Astrocyte of the cerebellum (primary cell): ENCODE data around the gene MESD.
"Not testable (repeated sequence)": the region's sequence is repeated elsewhere in the genome, so short reads cannot be mapped to it uniquely, and the experiment has no call there.

ENCODE experiments used
- DNase-seq: peaks from one replicate; pipeline ENCODE4 v3.0.0-alpha.2; 2011; ENCODE audit warnings: low read depth
- H3K4me3 ChIP-seq: 2 replicates; pipeline ENCODE4 v1.5.1; 2011; ENCODE audit warnings: mild to moderate bottlenecking, low read depth, low read length, moderate library complexity
- CTCF ChIP-seq: IDR thresholded peaks from 2 replicates; pipeline ENCODE4 v1.5.1; 2012; ENCODE audit warnings: low read length, low read depth, moderate library complexity, mild to moderate bottlenecking; ENCODE audit errors: missing control alignments
- in situ Hi-C: cut with HindIII; loops from 2 replicates; pipeline ENCODE4 v1.10.0; 2017; ENCODE audit warnings: low sequenced_read_pairs

The MESD gene

GRCh38 chr15:80970658-80971057 lies 19.0 kb downstream of the MESD start:
- H3K4me3 ChIP-seq, result no peak overlapping the region
- in situ Hi-C loops, result no loop called here
- DNase-seq, result no peak
- no peak for TF ChIP-seq CTCF

- no peak overlapping the region for H3K4me3 ChIP-seq
- DNase-seq, result peak; percentile 56
- in situ Hi-C loops, result no loop called here
- peak; percentile 74 for TF ChIP-seq CTCF
These were observed 19.5 kb downstream of the MESD start for GRCh38 chr15:80970018-80970657.

- DNase-seq, result no peak
- no peak for TF ChIP-seq CTCF
- in situ Hi-C loops, result loop anchor here (5.0 to 10.0 kb wide), 3 partner anchors 105 to 365 kb away; no protein-coding TSS in a partner anchor
- H3K4me3 ChIP-seq, result no peak overlapping the region
These were observed 20.3 kb downstream of the MESD start for GRCh38 chr15:80969316-80969715.

- no peak for TF ChIP-seq CTCF
- DNase-seq, result no peak
- in situ Hi-C loops, result loop anchor here (5.0 to 10.0 kb wide), 3 partner anchors 103 to 363 kb away; no protein-coding TSS in a partner anchor
- H3K4me3 ChIP-seq, result no peak overlapping the region
These were observed 21.6 kb downstream of the MESD start for GRCh38 chr15:80967991-80968510.

- H3K4me3 ChIP-seq, result no peak overlapping the region
- TF ChIP-seq CTCF, result no peak
- in situ Hi-C loops, result loop anchor here (5.0 to 10.0 kb wide), 3 partner anchors 103 to 363 kb away; no protein-coding TSS in a partner anchor
- DNase-seq, result peak; percentile 85
These were observed 22.2 kb downstream of the MESD start for GRCh38 chr15:80967451-80967850.

- DNase-seq, result no peak
- in situ Hi-C loops, result loop anchor here (5.0 to 10.0 kb wide), 3 partner anchors 102 to 362 kb away; no protein-coding TSS in a partner anchor
- no peak overlapping the region for H3K4me3 ChIP-seq
- TF ChIP-seq CTCF, result no peak
These were observed 23.0 kb downstream of the MESD start for GRCh38 chr15:80966431-80967197.

GRCh38 chr15:80965454-80965853 lies 24.2 kb downstream of the MESD start:
- in situ Hi-C loops, result loop anchor here (5.0 to 10.0 kb wide), 3 partner anchors 101 to 361 kb away; no protein-coding TSS in a partner anchor
- not testable (repeated sequence) for DNase-seq, H3K4me3 ChIP-seq
